Astrocyte of the spinal cord (primary cell): ENCODE results near the gene KIRREL1.

Experiments
- DNase-seq: peaks from one replicate; pipeline ENCODE4 v3.0.0; 2011; ENCODE audit warnings: low read depth, low spot score
- H3K4me3 ChIP-seq: 2 replicates; pipeline ENCODE4 v1.5.1; 2011; ENCODE audit warnings: low read depth, mild to moderate bottlenecking, low read length, moderate library complexity
- in situ Hi-C: cut with HindIII; loops from 2 replicates; pipeline ENCODE4 v1.10.0; 2017; ENCODE audit warnings: low sequenced_read_pairs
- TF ChIP-seq, protein P1 (sequence below): IDR thresholded peaks from 2 replicates; pipeline ENCODE4 v1.5.1; 2012; ENCODE audit warnings: low read depth, mild to moderate bottlenecking, low read length, inconsistent platforms

The KIRREL1 gene

DNA sequence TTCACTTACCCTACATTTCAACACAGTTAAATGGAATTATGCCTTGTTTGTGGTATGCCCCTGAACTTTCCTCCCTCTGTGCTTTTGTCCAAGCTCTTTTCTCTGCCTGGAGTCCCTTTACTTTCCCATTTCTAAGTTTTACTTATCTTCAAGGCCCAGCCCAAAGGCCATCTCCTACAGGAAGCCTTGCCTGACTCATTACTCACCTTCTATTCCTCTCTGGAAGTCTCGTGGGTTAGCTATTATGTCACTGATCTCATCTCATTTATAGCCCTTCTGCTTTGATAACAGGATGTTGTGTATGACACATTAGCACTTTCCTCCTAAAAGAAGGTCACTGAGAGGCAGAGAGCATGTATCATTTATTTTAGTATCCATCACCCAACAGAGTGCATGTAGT, 108.5 kb downstream of the KIRREL1 start:
- TF ChIP-seq, protein P1, sequence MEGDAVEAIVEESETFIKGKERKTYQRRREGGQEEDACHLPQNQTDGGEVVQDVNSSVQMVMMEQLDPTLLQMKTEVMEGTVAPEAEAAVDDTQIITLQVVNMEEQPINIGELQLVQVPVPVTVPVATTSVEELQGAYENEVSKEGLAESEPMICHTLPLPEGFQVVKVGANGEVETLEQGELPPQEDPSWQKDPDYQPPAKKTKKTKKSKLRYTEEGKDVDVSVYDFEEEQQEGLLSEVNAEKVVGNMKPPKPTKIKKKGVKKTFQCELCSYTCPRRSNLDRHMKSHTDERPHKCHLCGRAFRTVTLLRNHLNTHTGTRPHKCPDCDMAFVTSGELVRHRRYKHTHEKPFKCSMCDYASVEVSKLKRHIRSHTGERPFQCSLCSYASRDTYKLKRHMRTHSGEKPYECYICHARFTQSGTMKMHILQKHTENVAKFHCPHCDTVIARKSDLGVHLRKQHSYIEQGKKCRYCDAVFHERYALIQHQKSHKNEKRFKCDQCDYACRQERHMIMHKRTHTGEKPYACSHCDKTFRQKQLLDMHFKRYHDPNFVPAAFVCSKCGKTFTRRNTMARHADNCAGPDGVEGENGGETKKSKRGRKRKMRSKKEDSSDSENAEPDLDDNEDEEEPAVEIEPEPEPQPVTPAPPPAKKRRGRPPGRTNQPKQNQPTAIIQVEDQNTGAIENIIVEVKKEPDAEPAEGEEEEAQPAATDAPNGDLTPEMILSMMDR, result no peak
- H3K4me3 ChIP-seq, result no peak overlapping the region
- in situ Hi-C loops, result no loop called here
- peak; percentile 29 for DNase-seq

DNA sequence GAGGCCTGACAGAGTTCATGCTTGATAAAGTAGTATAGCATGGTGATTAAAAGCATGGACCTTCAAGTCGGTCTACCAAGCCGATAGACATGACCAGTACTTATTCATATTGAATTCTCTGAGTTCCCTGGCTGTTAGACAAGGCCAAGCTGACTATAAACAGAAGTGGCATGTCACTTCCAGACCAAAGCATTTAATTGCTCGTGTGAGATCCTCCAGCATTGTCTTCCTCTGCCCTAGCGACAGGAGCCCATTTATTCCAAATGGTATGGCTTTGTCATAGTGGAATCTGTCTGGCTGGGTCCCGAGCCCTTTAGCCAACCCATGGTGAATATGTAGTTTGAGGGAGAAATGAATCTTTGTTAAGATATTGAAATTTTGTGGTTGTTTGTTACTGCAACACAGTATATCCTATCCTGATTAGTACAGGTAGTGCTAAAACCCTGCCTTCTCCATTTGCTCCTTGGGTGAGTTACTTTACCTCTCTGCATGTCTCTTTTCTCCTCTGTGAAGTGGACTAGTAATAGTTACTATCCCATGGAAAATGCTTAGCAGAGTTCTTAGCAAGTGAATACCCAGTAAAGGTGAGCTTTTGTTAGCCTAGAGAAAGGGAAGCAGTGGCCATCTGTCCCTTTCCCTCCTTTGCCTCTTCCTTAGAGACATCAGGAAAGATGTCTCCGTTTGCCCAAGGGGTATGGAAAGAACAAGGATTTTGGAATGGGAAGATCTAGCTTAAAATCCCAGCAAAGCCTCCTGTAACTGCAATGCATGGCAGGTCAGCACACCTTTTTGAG, 109.6 kb downstream of the KIRREL1 start:
- in situ Hi-C loops, result no loop called here
- DNase-seq, result no peak
- TF ChIP-seq, protein P1, result no peak
- no peak overlapping the region for H3K4me3 ChIP-seq

GRCh38 chr1:158103861-158104522, 110.5 kb downstream of the KIRREL1 start:
- H3K4me3 ChIP-seq, result no peak overlapping the region
- TF ChIP-seq, protein P1, result no peak
- in situ Hi-C loops, result no loop called here
- no peak for DNase-seq

DNA sequence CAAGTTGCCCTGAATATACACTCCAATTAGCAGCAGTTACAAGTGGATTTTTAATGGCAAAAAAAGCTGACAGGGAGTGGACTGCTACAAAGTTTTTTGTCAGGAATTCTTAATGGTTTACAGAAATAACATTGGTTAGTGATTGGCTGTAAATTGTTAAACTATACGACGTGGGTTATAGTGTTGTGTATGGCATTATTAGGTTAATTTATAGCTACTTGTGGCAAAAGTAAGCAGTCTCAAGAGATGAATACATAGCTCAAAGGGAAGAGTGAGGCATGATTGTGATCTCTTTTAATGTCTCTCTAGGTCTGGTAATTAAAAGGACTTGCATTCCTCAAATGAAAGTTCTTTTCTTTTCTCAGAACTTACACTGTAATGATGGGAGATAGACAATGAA, 111.4 kb downstream of the KIRREL1 start:
- no peak overlapping the region for H3K4me3 ChIP-seq

GRCh38 chr1:158105352-158106095, 112.1 kb downstream of the KIRREL1 start:
- no peak overlapping the region for H3K4me3 ChIP-seq

More for the DNA sequence above, 111.4 kb downstream of the KIRREL1 start:
- TF ChIP-seq, protein P1, result no peak
- DNase-seq, result no peak
- in situ Hi-C loops, result no loop called here

GRCh38 chr1:158107916-158108315, 114.5 kb downstream of the KIRREL1 start:
- TF ChIP-seq, protein P1, result no peak
- no peak overlapping the region for H3K4me3 ChIP-seq

More at GRCh38 chr1:158105352-158106095, 112.1 kb downstream of the KIRREL1 start:
- in situ Hi-C loops, result no loop called here
- TF ChIP-seq, protein P1, result no peak
- no peak for DNase-seq

More at GRCh38 chr1:158107916-158108315, 114.5 kb downstream of the KIRREL1 start:
- in situ Hi-C loops, result no loop called here
- no peak for DNase-seq
